Non-pigmented ciliary epithelial cell (primary cell): ENCODE data around the gene LTB.
"Not testable (repeated sequence)": the region's sequence is repeated elsewhere in the genome, so short reads cannot be mapped to it uniquely, and the experiment has no call there.

Experiments
- DNase-seq: peaks from one replicate; pipeline ENCODE4 v3.0.0-alpha.2; 2010; ENCODE audit warnings: low read depth

The LTB gene

GRCh38 chr6:31607317-31607716 is 25.1 kb upstream of the LTB start:
- no peak for DNase-seq

GRCh38 chr6:31597006-31597405 is 14.8 kb upstream of the LTB start:
- DNase-seq = no peak

- DNase-seq = no peak
Observed at GRCh38 chr6:31592396-31592771, 10.2 kb upstream of the LTB start.

GRCh38 chr6:31590691-31591090 is 8.5 kb upstream of the LTB start:
- not testable (repeated sequence) for DNase-seq

GRCh38 chr6:31588871-31589650 is 6.8 kb upstream of the LTB start:
- DNase-seq = no peak

GRCh38 chr6:31587791-31588777 is 5.9 kb upstream of the LTB start:
- DNase-seq = no peak

- no peak for DNase-seq
Observed at GRCh38 chr6:31586599-31587281, 4.5 kb upstream of the LTB start.

GRCh38 chr6:31586008-31586407 is 3.8 kb upstream of the LTB start, which contains the start of gene LST1:
LST1 (plus strand) TSS chr6:31586277; CDS start chr6:31587300, 1,023 bp downstream.
- DNase-seq = no peak

- no peak for DNase-seq
Observed at GRCh38 chr6:31585491-31585890, 3.3 kb upstream of the LTB start.

GRCh38 chr6:31581434-31582229 is 592 bp downstream of the LTB start:
- no peak for DNase-seq

- no peak for DNase-seq
Observed at GRCh38 chr6:31580807-31581433, 1.3 kb downstream of the LTB start.

GRCh38 chr6:31580438-31580740 is 1.8 kb downstream of the LTB start:
- DNase-seq = no peak

- no peak for DNase-seq
Observed at GRCh38 chr6:31579546-31580437, 2.4 kb downstream of the LTB start.

- DNase-seq = no peak
Observed at GRCh38 chr6:31579119-31579505, 3.1 kb downstream of the LTB start.

- no peak for DNase-seq
Observed at GRCh38 chr6:31578184-31579118, 3.8 kb downstream of the LTB start.

GRCh38 chr6:31577579-31577966 is 4.7 kb downstream of the LTB start:
- DNase-seq = no peak

GRCh38 chr6:31576897-31577578 is 5.2 kb downstream of the LTB start:
- no peak for DNase-seq

- DNase-seq = no peak
Observed at GRCh38 chr6:31575952-31576685, 6.1 kb downstream of the LTB start.
